ENCODE results near the gene MBNL3. TPM values are rescaled to one million over a fixed set of nuclear protein-coding genes. Genes with fewer than 3 reads are reported as not detected.

The MBNL3 gene
- total RNA-seq, 1 experiment from 2014 or later: 4.0 TPM

GRCh38 chrX:132532913-132533312 lies 44.1 kb upstream of the MBNL3 start:
- Mint-ChIP-seq H3K4me1 (no peaks in the 10 kb centered on the region), H3K4me3 (no peak overlapping the region), H3K9me3 (no peaks in the 10 kb centered on the region), H3K27ac (no peak overlapping the region), H3K36me3 (no peaks in the 10 kb centered on the region), H3K27me3 (ENCODE audit: low read depth) (peaks cover 6% of the 10 kb centered on the region)
- TF ChIP-seq ZBTB21 (CRISPR knock-in tag; IDR thresholded peaks at IDR 0.05; ENCODE audit: borderline replicate concordance) (no peak), KAT7 (CRISPR knock-in tag; IDR thresholded peaks at IDR 0.05; ENCODE audit: borderline replicate concordance) (no peak), ETV6 (CRISPR knock-in tag; IDR thresholded peaks at IDR 0.05) (no peak), ZBTB43 (CRISPR knock-in tag; IDR thresholded peaks at IDR 0.05) (no peak), PRDM15 (CRISPR knock-in tag; IDR thresholded peaks at IDR 0.05) (no peak), FOXK1 (CRISPR knock-in tag; IDR thresholded peaks at IDR 0.05) (no peak), USF1 (CRISPR knock-in tag; IDR thresholded peaks at IDR 0.05) (no peak), ZNF219 (CRISPR knock-in tag; IDR thresholded peaks at IDR 0.05; ENCODE audit: borderline replicate concordance) (no peak), RORB (CRISPR knock-in tag; IDR thresholded peaks at IDR 0.05) (no peak), PREB (CRISPR knock-in tag; IDR thresholded peaks at IDR 0.05; ENCODE audit: borderline replicate concordance) (no peak), ZNF281 (CRISPR knock-in tag; IDR thresholded peaks at IDR 0.05) (no peak), ZNF512 (CRISPR knock-in tag; IDR thresholded peaks at IDR 0.05; ENCODE audit: borderline replicate concordance) (no peak), PRRX2 (CRISPR knock-in tag; IDR thresholded peaks at IDR 0.05) (no peak), SMAD4 (CRISPR knock-in tag; IDR thresholded peaks at IDR 0.05) (no peak), IRF2 (CRISPR knock-in tag; IDR thresholded peaks at IDR 0.05; ENCODE audit: borderline replicate concordance, low read depth) (no peak)
- TF ChIP-seq, protein P1, sequence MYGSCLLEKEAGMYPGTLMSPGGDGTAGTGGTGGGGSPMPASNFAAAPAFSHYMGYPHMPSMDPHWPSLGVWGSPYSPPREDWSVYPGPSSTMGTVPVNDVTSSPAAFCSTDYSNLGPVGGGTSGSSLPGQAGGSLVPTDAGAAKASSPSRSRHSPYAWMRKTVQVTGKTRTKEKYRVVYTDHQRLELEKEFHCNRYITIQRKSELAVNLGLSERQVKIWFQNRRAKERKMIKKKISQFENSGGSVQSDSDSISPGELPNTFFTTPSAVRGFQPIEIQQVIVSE (CRISPR knock-in tag; IDR thresholded peaks at IDR 0.05; ENCODE audit: borderline replicate concordance): no peak
- TF ChIP-seq, protein P2, sequence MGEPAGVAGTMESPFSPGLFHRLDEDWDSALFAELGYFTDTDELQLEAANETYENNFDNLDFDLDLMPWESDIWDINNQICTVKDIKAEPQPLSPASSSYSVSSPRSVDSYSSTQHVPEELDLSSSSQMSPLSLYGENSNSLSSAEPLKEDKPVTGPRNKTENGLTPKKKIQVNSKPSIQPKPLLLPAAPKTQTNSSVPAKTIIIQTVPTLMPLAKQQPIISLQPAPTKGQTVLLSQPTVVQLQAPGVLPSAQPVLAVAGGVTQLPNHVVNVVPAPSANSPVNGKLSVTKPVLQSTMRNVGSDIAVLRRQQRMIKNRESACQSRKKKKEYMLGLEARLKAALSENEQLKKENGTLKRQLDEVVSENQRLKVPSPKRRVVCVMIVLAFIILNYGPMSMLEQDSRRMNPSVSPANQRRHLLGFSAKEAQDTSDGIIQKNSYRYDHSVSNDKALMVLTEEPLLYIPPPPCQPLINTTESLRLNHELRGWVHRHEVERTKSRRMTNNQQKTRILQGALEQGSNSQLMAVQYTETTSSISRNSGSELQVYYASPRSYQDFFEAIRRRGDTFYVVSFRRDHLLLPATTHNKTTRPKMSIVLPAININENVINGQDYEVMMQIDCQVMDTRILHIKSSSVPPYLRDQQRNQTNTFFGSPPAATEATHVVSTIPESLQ (CRISPR knock-in tag; IDR thresholded peaks at IDR 0.05): no peak
- POLR2A ChIA-PET: no interaction called here
- CTCF ChIA-PET: no interaction called here
- DNase-seq (ENCODE audit: low spot score): no peak
- ATAC-seq: no peak
